Fibroblast of the aortic adventitia (primary cell): Measurements from ENCODE around the gene SYDE2. TPM values are rescaled to one million over a fixed set of nuclear protein-coding genes. Genes with fewer than 3 reads are reported as not detected.

Experiments
- DNase-seq: peaks from one replicate; pipeline ENCODE4 v3.0.0-alpha.2; 2010; ENCODE audit warnings: low read depth
- H3K4me3 ChIP-seq: 2 replicates; pipeline ENCODE4 v1.5.1; 2011; ENCODE audit warnings: low read depth, mild to moderate bottlenecking, control low read depth, low read length, moderate library complexity
- total RNA-seq: library from RNA; depleted of rRNA; stranded (reverse); fragments of >200 nt; gene quantifications from 2 replicates; pipeline ENCODE4 v1.2.3, GENCODE V29; 2012; ENCODE audit warnings: low replicate concordance
- TF ChIP-seq, protein P1 (sequence below): IDR thresholded peaks from 2 replicates; pipeline ENCODE4 v1.5.1; 2011; ENCODE audit warnings: mild to moderate bottlenecking, low read length, control low read depth, inconsistent platforms; ENCODE audit not compliant: insufficient read depth

SYDE2 gene
- total RNA-seq, 1 donor: 5.2 TPM

DNA sequence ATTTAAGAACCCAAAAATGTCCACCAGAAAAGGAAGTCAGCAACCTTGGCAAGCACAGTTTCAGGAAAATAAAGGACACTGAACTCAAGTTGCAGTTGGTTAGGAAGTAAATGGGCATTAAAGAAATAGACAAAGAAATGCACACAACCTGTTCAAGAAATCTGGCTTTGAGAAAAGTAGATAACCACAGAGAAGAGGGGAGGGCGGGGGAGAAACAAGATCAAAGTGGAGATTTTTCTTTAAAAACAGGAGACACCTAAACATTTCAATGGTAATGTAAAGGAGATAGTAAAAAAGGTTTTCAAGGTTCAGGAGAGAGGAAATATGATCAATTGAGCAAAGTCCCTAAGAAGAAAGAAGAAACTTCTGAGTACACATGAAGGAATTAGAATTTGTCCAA, 29.1 kb downstream of the SYDE2 start:
- no peak for DNase-seq
- TF ChIP-seq, protein P1, sequence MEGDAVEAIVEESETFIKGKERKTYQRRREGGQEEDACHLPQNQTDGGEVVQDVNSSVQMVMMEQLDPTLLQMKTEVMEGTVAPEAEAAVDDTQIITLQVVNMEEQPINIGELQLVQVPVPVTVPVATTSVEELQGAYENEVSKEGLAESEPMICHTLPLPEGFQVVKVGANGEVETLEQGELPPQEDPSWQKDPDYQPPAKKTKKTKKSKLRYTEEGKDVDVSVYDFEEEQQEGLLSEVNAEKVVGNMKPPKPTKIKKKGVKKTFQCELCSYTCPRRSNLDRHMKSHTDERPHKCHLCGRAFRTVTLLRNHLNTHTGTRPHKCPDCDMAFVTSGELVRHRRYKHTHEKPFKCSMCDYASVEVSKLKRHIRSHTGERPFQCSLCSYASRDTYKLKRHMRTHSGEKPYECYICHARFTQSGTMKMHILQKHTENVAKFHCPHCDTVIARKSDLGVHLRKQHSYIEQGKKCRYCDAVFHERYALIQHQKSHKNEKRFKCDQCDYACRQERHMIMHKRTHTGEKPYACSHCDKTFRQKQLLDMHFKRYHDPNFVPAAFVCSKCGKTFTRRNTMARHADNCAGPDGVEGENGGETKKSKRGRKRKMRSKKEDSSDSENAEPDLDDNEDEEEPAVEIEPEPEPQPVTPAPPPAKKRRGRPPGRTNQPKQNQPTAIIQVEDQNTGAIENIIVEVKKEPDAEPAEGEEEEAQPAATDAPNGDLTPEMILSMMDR: no peak
- no peak overlapping the region for H3K4me3 ChIP-seq

DNA sequence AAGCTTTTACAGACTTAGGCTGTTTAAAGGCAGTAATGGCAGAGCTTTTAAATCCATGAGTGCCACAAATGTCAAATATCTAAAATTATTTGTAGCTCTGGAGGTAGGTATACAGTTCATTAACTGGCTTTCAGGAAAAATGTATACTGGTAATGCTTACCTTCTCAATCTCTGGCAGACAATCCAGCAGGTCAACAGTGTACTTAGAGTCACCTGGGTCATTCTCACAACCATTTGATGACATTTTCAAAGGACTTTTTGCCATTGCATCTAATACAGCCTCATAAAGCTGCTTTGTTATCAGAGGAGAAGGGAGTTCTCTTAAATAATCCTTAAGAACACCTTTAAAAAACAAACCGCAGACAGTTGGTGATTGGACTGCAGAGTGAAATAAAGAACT, 31.9 kb downstream of the SYDE2 start:
- H3K4me3 ChIP-seq: no peak overlapping the region
- no peak for DNase-seq
- TF ChIP-seq, protein P1: no peak

DNA sequence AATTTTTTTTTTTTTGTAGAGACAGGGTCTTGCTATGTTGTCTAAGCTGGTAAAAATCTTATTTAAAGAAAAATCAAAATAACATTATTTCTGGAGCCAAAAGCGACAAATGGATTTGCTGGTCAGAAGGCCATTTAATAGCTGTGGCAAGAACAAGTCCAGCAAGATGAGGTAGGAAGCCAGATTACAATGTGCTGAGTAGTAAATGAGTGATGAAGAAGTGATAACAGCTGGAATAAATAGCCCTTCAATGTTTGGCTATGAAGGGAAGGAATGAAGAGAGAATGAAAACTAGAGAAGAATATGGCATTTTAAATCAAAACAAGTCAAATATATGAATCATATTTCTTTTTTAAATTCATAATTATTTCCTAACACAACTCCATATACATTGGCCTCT, 34.5 kb downstream of the SYDE2 start:
- TF ChIP-seq, protein P1: no peak
- DNase-seq: no peak
- no peak overlapping the region for H3K4me3 ChIP-seq

DNA sequence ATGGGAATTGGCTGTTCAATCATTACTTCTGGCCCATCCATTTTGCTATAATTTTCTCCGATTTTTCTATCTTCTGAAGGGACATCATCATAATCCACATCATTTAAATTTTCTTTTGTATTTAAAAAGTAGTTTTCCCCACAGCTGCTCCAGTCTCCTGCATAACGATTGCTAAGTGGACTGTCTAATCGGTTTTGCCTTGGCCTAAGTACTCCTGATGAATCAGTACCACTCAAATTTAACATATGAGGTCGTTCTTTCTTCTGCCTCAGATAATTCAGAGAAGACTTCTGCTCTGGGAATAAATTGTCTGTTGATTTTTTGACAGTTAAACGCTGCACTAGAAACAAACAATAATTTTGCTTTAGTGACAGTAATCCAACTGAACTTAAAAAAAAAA, 41.9 kb downstream of the SYDE2 start:
- DNase-seq: no peak
- TF ChIP-seq, protein P1: no peak
- no peak overlapping the region for H3K4me3 ChIP-seq

- H3K4me3 ChIP-seq: no peak overlapping the region
- DNase-seq: no peak
- TF ChIP-seq, protein P1: no peak
These were observed 43.4 kb downstream of the SYDE2 start for GRCh38 chr1:85157436-85157835.

DNA sequence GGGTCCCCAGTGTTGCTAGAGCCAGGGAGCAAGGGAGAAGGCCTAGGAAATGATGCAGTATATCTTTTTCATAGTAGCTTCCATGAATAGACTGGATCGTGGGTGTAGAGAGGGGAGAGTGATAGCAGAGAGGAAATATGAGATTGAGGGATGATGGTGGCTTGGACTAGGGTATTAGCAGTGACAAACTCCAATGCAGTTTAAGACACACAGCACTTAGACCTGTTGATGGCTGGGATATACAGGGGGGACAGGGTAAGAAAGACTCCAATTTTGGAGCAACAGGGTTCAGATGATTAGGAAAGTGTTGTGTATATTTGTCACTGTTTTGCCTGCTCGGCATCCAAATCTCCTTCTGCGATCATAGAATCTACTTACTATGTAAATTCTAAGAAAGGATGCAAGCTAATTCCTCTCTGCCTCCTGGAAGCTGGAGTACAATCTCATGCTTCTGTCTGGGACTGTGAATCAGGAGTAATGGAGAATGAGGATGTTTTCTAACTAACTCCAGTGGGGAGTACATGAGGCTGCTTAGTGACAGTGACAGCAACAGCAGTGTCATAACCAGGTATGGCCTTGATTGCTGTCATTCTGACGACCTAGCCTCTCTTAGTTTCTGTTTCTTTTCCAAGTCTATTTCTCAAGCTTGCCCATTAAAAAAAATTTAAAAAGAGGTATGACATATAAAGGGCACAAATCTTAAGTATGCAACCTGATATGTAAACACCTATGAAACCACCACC, 47.5 kb downstream of the SYDE2 start:
- TF ChIP-seq, protein P1: no peak
- H3K4me3 ChIP-seq: no peak overlapping the region
- no peak for DNase-seq

GRCh38 chr1:85151446-85151845, 49.4 kb downstream of the SYDE2 start:
- H3K4me3 ChIP-seq: no peak overlapping the region
- TF ChIP-seq, protein P1: no peak
- no peak for DNase-seq
